ENCODE measurements around the gene ASB13.
"Not testable (repeated sequence)": the region's sequence is repeated elsewhere in the genome, so short reads cannot be mapped to it uniquely, and the experiment has no call there.

Gene ASB13

GRCh38 chr10:5603848-5604170 is 62.6 kb downstream of the ASB13 start:
- DNase-seq, result no peak

GRCh38 chr10:5603091-5603847 is 63.1 kb downstream of the ASB13 start:
- DNase-seq, result no peak

- no peak for DNase-seq
These were observed 64.4 kb downstream of the ASB13 start for GRCh38 chr10:5601826-5602495.

GRCh38 chr10:5600908-5601307 is 65.5 kb downstream of the ASB13 start:
- DNase-seq, result no peak

GRCh38 chr10:5599613-5600520 is 66.5 kb downstream of the ASB13 start:
- no peak for DNase-seq

GRCh38 chr10:5598085-5598690 is 68.2 kb downstream of the ASB13 start:
- DNase-seq, result no peak

- no peak for DNase-seq
These were observed 69.6 kb downstream of the ASB13 start for GRCh38 chr10:5596611-5597341.

- no peak for DNase-seq
These were observed 70.4 kb downstream of the ASB13 start for GRCh38 chr10:5595994-5596471.

GRCh38 chr10:5595591-5595990 is 70.8 kb downstream of the ASB13 start:
- DNase-seq, result no peak

GRCh38 chr10:5595095-5595494 is 71.3 kb downstream of the ASB13 start:
- no peak for DNase-seq

GRCh38 chr10:5594271-5595049 is 71.9 kb downstream of the ASB13 start:
- no peak for DNase-seq

GRCh38 chr10:5593347-5593746 is 73.0 kb downstream of the ASB13 start:
- DNase-seq, result not testable (repeated sequence)

GRCh38 chr10:5592070-5592469 is 74.3 kb downstream of the ASB13 start:
- DNase-seq, result peak; percentile 30

- DNase-seq, result peak; percentile 49
These were observed 75.0 kb downstream of the ASB13 start for GRCh38 chr10:5591336-5591824.

- peak; percentile 41 for DNase-seq
These were observed 75.6 kb downstream of the ASB13 start for GRCh38 chr10:5590816-5591215.

- DNase-seq, result peak; percentile 63
These were observed 76.5 kb downstream of the ASB13 start for GRCh38 chr10:5589661-5590511.

GRCh38 chr10:5589011-5589660 is 77.3 kb downstream of the ASB13 start:
- DNase-seq, result peak; percentile 36
